Stimulated activated CD8-positive, alpha-beta memory T cell treated with anti-CD3 and anti-CD28 coated beads, Interleukin-12 subunit alpha, Interleukin-12 subunit beta, amount 100 ng/mL, for 4 hours (primary cell): Measurements from ENCODE around the gene CCSER2.
"Not testable (repeated sequence)": the region's sequence is repeated elsewhere in the genome, so short reads cannot be mapped to it uniquely, and the experiment has no call there.

Experiments used
- DNase-seq: peaks from one replicate; pipeline ENCODE4 v3.0.0-alpha.2; 2020; ENCODE audit warnings: low read depth

Gene CCSER2

GRCh38 chr10:84314275-84314674, 14.1 kb upstream of the CCSER2 start:
- DNase-seq = no peak

- DNase-seq = no peak
Measured at GRCh38 chr10:84317174-84317573, 11.2 kb upstream of the CCSER2 start.

- DNase-seq = no peak
Measured at GRCh38 chr10:84321902-84322301, 6.5 kb upstream of the CCSER2 start.

GRCh38 chr10:84323566-84323965, 4.8 kb upstream of the CCSER2 start:
- DNase-seq = not testable (repeated sequence)

GRCh38 chr10:84326995-84327394, 1.4 kb upstream of the CCSER2 start:
- DNase-seq = not testable (repeated sequence)

GRCh38 chr10:84329196-84329611, 815 bp downstream of the CCSER2 start:
- peak; percentile 17 for DNase-seq

- DNase-seq = no peak
Measured at GRCh38 chr10:84329986-84330651, 1.7 kb downstream of the CCSER2 start.

- no peak for DNase-seq
Measured at GRCh38 chr10:84331091-84331490, 2.7 kb downstream of the CCSER2 start.

GRCh38 chr10:84333864-84334451, 5.6 kb downstream of the CCSER2 start:
- peak; percentile 34 for DNase-seq

- no peak for DNase-seq
Measured at GRCh38 chr10:84334811-84335210, 6.4 kb downstream of the CCSER2 start.

- no peak for DNase-seq
Measured at GRCh38 chr10:84335516-84335915, 7.1 kb downstream of the CCSER2 start.

GRCh38 chr10:84336406-84337090, 8.2 kb downstream of the CCSER2 start:
- no peak for DNase-seq

GRCh38 chr10:84337199-84337598, 8.8 kb downstream of the CCSER2 start:
- no peak for DNase-seq

GRCh38 chr10:84339025-84339424, 10.6 kb downstream of the CCSER2 start:
- DNase-seq = no peak

GRCh38 chr10:84340187-84340586, 11.8 kb downstream of the CCSER2 start:
- DNase-seq = no peak

- no peak for DNase-seq
Measured at GRCh38 chr10:84340632-84341537, 12.5 kb downstream of the CCSER2 start.

- no peak for DNase-seq
Measured at GRCh38 chr10:84341538-84341856, 13.1 kb downstream of the CCSER2 start.

- DNase-seq = no peak
Measured at GRCh38 chr10:84341983-84342382, 13.6 kb downstream of the CCSER2 start.

- no peak for DNase-seq
Measured at GRCh38 chr10:84342584-84342983, 14.2 kb downstream of the CCSER2 start.

GRCh38 chr10:84343831-84344230, 15.4 kb downstream of the CCSER2 start:
- DNase-seq = no peak

GRCh38 chr10:84344526-84344925, 16.1 kb downstream of the CCSER2 start:
- no peak for DNase-seq

- not testable (repeated sequence) for DNase-seq
Measured at GRCh38 chr10:84347575-84348002, 19.2 kb downstream of the CCSER2 start.
